Activated CD4-positive, alpha-beta T cell treated with anti-CD3 and anti-CD28 coated beads, Interleukin-10, Interleukin-2, amounts not matched to agents 100 ng/mL and 50 ng/mL, durations not matched to agents 16 hours and 8 hours (primary cell): ENCODE measurements around the gene AZGP1.
"Not testable (repeated sequence)": the region's sequence is repeated elsewhere in the genome, so short reads cannot be mapped to it uniquely, and the experiment has no call there.

ENCODE experiments used
- DNase-seq: peaks from one replicate; pipeline ENCODE4 v3.0.0-alpha.2; 2020

Gene AZGP1

DNA sequence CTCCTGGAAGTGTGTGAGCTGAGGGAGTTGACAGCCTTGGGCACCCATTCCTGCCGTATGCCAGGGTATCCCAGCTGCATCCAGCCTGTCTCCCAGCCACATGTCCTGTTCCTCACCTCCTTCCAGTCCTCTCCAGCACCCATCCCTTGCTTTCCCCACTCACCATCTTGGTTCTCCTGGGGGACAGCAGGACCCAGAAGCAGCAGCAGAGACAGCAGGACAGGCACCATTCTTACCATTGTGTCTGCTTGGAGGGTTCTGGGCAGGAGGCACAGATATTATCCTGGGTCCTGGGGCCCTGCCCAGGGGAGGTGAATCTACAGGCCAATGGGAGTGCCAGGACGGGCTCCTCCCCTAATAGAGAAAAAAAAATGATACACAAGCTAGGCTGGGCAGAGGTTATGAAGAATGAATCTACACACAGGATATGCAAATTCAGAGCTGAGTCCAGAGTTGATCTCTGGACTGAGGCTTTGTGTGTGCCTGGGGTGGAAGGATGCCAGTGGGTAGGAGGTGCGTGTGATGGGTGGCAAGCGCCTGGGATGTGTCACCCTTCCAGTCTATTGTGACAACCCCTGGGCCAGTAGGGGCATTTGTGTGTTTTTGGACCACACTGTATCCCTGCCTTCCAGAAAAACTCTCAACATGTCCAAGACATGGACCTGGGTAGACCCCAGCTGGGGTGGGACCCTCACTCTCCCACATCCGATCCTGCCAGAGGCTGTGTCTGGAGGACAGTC, at the start of gene AZGP1:
AZGP1 (minus strand) TSS at position 250 of the 740 bp plus-strand sequence; CDS start at position 239, 11 bp downstream.
- no peak for DNase-seq

DNA sequence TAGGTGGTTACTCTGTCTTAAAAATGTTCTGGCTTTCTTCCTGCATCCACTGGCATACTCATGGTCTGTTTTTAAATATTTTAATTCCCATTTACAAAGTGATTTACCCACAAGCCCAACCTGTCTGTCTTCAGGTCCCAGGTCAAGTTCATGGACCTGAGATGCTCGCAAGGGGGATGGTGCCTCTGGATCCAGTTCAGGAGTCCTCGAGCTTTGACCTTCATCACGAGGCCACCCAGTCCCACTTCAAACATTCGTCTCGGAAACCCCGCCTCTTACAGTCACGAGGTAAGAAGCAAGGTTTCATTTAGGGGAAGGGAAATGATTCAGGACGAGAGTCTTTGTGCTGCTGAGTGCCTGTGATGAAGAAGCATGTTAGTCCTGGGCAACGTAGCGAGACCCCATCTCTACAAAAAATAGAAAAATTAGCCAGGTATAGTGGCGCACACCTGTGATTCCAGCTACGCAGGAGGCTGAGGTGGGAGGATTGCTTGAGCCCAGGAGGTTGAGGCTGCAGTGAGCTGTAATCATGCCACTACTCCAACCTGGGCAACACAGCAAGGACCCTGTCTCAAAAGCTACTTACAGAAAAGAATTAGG, 48.3 kb upstream of the AZGP1 start:
- peak; percentile 48 for DNase-seq

DNA sequence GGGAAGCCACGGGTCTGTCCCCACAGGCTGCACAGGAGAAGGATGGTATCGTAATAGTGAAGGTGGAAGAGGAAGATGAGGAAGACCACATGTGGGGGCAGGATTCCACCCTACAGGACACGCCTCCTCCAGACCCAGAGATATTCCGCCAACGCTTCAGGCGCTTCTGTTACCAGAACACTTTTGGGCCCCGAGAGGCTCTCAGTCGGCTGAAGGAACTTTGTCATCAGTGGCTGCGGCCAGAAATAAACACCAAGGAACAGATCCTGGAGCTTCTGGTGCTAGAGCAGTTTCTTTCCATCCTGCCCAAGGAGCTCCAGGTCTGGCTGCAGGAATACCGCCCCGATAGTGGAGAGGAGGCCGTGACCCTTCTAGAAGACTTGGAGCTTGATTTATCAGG, 47.7 kb upstream of the AZGP1 start:
- no peak for DNase-seq

DNA sequence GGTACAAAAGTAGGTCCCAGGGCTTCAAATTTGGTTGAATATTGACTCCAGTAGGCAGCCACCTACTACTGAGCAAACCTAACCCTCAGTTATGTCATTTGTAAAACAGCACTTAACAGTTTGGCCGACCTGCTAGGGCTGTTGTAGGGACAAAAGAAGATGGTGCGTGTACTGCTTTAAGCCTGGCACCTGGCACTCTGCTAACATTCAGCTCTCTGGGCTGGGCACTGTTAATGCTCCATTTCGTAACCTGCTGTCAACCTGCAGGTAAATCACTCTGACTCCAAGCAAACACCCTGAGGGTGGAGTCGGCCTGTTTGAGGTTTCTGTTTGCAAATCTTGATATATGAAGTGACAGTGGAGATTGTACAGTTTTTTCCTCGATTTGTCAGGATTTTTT, 46.8 kb upstream of the AZGP1 start:
- DNase-seq = no peak

DNA sequence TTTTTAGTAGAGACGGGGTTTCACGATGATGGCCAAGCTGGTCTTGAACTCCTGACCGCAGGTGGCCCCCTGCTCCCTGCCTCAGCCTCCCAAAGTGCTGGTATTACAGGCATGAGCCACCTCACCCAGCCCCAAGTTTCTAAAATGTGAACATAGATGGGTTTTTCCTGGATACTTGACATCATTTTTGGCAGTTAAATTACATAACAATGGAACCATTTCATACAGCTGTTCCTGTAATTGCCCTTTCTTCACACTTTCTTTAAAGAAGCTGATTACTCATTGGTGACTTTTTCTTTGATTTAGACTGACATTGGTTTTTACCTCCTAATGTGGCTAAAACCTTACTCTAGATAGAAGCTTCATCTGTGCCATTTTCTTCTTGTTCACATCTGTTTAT, 45.5 kb upstream of the AZGP1 start:
- peak; percentile 45 for DNase-seq

DNA sequence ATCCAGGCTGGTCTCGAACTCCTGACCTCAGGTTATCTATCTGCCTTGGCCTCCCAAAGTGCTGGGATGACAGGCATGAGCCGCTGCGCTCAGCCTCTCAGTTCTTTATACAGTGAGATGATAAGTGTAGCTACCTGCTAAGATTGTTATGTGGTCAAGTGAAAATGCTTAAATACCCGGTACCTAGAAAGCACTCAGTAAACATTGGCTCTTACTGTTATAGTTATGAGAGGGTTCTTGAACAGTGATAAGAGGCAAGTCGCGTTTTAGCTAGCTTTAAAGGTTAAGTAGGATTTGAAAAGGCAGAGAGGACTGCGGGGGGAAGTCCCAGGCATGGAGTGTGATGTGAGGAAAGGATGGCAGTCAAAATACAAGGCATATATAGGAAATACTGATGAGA, 44.1 kb upstream of the AZGP1 start:
- DNase-seq = no peak

DNA sequence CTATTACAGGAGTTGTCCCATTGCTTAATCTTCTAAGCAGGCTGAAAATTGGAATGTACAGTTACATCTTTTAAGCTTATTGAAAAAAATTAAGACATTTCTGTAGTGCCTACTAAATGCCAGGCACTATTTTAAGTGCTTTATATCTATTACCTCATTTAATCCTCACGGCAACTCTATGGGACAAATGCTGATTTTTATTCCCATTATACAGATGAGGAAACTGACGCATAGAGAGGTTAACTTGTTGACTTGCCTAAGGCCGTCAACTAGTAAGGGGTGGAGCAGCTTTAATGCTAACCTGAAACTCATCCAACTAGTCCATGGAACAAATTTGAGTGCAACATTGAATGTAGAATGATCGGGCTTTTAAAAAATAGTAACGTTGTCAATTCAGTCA, 42.0 kb upstream of the AZGP1 start:
- DNase-seq = no peak

DNA sequence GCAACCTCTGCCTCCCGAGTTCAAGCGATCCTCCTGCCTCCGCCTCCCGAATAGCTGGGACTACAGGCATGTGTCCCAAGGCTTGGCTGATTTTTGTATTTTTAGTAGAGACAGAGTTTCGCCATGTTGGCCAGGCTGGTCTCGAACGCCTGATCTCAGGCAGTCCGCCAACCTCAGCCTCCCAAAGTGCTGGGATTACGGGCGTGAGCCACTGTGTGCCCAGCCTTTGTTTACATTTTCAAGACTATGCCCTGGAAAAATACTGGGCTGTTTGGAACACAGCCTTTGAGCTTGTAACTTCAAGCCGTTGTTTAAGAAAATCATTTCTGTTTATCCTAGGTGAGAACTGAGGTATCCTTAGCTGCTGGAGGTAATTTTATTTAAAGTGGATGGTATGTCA, 41.5 kb upstream of the AZGP1 start:
- no peak for DNase-seq

DNA sequence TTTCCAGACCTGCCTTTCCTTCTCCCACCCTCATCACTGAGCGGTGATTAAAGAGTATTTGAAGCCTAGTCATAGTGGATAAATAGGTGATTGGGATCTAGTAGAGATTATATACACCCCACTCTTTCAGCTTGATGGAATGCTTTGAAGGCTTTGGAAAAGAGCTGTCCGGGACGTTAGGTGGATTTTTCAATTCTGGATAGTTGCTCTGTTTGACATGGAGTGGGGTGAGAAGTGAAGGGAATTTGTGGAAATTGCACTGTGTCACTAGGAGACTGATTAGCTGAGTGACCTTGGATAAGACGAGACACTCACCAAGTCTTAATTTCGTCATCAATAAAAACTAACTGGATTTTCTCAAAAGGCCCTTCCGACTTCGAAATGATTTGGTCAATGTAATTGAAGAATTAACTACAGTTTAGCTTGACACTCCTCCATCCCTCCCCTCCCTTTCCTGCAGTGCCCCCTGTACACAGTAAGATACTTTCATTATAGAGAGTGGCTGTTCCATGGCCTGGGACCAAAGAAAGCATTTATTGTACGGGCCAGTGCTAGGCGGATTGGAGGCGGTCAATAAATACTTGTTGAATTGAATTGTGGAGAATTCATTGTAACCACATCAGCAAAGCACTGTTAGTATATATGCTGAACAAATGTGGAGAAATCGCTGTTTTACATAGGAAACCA, 40.5 kb upstream of the AZGP1 start:
- DNase-seq = no peak

DNA sequence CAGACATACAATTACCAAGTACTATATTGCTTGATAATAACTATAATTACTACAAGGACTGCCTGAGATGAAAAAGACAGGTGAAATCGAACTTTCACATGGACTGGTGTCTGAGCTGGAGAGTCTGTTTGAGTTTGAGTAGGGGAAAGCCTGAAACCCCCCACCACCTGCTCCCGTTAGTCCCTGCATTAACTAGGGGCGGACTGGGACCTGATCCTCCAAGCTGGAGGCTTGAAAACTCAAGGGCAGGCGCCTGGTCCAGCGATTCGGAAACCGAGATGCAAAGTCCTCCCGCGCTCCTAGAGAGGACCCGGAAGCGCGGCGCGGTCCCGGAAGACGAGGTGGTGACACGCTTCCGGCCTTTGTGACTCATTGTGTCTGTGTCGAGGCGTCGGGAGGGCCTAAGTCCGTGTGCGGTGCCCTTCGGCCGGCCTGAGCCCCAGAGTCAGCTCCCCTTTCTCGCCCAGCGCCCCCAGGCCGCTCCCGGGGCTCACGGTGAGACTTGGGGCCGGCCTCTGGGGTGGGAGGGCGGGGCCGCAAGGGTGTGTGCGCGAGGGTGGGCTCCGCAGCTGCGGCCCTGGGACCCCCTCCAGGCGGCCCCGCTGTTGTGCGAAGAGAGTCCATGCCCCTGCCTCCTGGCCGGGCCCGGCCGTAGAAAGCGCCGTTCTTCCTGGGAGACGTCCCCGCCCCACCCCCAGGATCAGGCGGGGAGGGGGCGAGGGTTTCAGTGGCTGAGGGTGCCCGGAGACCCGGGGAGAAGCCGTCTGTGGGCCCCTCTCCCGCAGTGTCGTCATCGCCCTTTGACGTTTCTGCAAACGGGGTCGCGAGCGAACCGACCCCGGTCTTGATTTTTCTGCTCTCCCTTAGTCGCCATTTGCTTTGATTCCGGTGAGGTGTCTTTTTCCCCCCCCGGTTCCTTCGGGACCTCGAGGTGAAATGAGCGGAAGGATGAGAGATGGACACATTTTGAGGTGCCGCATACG, 39.7 kb upstream of the AZGP1 start, which contains the start of gene ZKSCAN1:
ZKSCAN1 (plus strand) TSS at position 365 of the 983 bp plus-strand sequence. CDS start 7,911 bp downstream, outside the sequence.
- peak; percentile 94 for DNase-seq

DNA sequence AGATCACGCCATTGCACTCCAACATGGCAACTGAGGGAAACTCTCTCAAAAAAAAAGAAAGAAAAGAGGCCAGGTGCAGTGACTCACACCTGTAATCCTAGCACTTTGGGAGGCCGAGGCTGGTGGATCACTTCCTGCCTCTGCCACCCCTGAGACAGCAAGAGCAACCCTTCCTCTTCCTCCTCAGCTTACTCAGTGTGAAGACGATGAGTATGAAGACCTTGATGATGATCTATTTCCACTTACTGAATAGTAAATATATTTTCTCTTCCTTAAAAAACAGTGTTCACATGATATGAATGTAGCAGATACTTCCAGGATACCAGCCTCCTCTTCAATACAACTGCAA, 37.5 kb upstream of the AZGP1 start:
- peak; percentile 48 for DNase-seq

DNA sequence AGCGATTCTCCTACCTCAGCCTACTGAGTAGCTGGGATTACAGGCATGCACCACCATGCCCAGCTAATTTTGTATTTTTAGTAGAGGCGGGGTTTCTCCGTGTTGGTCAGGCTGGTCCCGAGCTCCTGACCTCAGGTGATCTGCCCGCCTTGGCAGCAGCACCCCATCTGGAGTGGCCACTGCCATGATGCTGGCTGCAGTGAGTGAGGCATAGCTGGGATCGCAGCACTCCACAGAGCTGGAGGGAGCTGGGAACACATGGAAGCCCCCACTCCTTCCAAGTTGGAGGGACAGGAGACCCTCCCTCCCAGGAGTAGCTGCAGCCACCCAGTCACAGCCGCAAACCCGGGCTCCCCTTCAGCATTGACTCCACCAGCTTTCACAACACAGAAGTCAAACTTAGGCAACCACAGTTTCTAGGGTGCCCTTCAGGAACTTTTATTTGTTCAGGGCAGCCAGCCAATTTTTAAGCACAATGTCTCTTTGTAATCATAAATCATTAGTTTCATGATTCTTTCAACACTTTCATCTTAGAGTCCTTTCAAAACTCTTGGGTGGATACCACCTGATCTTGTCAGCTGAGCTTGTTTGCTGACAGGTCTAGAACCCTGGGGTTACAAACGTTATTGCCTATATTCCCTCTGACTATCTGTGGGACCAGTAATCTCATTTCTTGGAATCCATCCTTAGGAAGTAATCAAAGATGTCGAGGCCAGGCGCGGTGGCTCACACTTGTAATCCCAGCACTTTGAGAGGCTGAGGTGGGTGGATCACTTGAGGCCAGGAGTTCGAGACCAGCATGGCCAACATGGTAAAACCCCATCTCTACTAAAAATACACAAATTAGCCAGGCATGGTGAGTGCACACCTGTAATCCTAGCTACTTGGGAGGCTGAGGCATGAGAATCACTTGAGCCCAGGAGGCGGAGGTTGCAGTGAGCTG, 36.8 kb upstream of the AZGP1 start:
- DNase-seq = not testable (repeated sequence)

DNA sequence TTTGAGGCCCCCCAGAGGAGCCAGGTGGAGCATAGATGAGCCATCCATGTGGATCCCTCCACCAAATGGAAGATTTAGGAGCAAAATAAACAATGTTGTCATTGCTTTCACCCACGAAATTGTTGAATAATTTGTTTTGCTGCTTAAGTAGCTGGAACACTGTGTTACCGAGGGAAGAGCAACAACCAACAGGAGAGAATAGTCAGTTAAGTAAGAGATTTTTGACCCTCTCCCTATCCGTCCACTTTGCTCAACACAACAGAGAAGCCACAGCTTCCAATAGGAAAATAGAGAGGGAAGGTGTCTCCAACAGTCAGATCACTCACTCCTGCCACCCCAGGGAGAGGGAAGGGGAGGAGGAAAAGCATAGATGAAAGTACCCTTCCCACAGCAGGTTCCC, 35.7 kb upstream of the AZGP1 start:
- no peak for DNase-seq

DNA sequence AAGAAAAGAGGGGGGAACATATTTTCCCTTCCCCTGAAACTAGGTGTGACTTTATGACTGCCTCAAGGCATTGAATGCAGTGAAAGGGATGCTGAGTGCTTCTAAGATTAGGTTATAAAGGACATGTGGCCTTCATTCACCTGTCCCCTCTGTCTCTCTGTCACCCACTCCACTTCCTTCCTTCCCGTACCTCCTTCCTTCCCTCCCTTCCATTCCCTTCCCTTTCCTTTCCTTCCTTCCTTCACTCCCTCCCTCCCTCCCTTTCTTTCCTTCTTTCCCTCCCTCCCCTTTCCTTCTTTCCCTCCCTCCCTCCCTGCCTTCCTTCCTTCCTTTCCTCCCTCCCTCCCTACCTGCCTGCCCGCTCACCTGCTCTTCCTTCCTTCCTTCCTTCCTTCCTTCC, 35.1 kb upstream of the AZGP1 start:
- no peak for DNase-seq

DNA sequence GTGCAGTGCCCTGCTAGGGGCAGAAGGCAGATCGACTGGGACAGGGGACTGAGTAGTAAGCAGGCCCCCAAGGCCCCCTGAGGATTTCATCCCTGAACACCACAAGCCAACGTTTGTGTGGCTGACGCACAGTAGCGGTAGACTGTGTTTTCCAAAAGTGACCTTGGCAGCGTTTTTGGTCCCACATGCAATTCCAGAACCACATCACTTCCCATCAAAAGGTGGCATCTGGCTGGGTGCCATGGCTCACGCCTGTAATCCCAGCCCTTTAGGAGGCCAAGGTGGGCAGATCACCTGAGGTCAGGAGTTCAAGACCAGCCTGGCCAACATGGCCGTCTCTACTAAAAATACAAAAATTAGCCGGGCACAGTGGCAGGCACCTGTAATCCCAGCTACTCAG, 34.1 kb upstream of the AZGP1 start:
- DNase-seq = not testable (repeated sequence)

DNA sequence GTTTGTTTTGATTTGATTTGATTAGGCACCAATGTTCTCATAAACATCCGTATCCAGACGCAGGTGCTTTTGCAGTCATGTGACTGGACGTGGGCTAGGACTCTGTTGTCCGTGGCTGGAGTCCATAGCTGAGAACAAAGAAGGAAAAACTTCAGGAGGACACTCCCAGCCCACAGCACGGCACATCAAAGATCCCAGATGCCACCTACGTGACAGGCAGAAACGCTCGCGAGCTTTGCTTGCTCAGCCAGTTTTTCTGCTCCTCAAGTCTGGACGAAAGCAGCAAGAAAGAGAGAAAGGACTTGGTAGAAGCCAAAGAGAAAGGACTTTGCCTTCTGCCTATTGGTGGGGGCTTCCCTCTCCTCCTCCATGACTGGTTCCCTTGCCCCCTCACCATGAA, 32.7 kb upstream of the AZGP1 start:
- no peak for DNase-seq

DNA sequence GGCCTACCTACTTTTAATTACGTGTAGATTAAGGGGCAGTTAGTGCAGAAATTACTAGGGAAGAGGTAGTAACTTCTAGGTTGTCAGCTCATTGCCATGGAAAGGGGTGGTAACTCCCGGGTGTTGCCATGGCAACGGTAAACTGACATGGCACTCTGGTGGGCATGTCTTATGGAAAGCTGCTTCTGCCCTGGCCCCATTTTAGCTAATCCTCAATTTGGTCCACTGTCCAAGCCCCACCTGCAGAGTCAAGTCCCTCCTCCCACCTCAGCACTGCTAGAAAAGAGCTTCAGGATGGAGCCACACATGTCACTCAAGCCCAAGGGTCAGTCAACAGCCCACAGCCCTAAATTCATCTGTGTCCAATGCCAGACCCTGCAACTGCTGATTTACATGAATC, 32.1 kb upstream of the AZGP1 start:
- no peak for DNase-seq

DNA sequence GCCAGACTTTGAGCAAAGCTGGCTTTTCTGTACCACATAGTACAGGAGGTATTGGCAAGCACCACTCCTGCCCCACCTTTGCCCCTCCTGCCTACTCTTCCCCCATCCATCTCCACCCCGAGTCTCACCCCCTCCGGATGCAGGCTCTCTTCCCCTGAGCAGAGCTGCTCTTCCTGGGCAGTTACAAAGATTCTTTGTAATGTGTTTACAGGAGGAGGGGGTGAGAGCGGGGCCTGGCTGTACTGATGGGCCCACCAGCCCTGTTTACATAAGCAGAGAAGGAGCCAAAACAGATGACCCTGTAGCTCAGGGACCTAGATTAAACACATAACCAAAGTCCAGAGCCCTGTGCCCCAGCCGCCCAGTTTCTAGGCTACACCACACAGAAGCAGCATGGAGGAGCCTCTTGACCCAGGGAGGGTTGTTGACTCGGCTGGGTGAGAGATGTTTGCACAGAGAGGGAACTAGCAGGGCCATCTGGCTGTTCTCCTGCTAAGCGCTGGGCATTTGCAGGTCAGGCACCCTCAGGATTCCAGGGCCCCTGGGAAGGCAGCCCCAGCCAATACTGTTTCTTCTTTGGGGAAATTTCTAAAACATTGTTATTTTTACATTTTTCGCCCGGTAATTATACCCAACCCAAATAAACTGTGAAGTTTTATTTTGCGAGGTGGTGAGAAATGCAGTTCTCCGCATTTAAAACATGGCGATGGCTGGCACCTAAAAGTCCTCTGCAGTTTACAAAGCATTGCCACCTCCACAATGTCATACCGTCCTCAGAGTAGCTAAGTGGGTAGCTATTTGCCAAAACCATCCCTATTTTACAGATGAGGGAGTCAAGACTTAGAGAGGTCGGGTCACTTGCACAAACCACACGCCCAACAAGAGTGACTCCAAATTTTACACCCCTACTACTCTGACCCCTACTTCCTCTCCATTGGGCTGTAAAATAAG, 28.2 kb upstream of the AZGP1 start:
- DNase-seq = no peak

DNA sequence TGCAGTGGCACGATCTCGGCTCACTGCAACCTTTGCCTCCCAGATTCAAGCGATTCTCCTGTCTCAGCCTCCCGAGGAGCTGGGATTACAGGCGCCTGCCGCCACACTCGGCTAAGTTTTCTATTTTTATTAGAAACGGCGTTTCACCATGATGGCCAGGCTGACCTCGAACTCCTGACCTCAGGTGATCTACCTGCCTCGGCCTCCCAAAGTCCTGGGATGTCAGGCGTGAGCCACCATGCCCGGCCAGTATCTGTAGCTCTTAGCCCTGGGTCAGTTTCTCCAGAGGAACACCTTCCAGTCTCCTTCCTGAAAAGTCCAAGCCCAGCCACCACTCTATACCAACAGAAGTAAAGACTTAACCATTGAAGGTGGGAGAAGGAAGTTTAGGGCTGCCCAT, 24.4 kb upstream of the AZGP1 start:
- DNase-seq = no peak

DNA sequence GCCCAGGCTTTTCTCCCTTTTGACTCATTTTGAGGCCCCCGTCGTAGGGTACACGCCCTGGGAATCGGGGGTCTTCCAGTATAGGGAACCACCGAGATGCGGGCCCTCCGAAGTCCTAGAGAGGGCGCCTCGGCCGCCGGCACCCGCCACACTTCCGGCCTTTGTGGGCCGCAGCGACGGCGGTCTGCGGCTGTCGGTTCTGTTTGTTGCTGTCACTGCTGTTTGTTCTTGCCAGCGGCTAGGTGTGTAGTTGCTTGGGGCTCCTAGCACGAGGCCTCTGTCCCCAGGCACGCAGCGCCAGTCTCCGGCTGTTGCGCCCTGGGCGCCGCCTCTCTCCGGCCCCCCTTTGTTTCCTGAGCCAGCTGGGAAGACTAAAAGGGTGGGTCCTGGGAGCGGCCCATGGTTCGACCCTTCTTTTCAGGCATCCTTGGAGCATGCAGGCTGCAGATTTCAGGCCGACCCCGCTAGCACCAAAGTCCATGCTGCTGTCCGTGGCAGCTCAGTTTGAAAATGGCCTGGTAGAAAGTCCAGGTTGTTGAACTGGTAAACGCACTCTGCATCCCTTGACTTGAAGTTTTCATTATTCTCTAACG, 21.8 kb upstream of the AZGP1 start:
- DNase-seq = peak; percentile 77
